Activated naive CD8-positive, alpha-beta T cell treated with anti-CD3 and anti-CD28 coated beads for 36 hours (primary cell): Measurements from ENCODE around the gene PGA5. TPM values are rescaled to one million over a fixed set of nuclear protein-coding genes. Genes with fewer than 3 reads are reported as not detected.
"Not testable (repeated sequence)": the region's sequence is repeated elsewhere in the genome, so short reads cannot be mapped to it uniquely, and the experiment has no call there.

Experiments
- DNase-seq: peaks from one replicate; pipeline ENCODE4 v3.0.0; 2021
- H3K27ac Mint-ChIP-seq: one replicate; pipeline ENCODE4 v1.8.0; 2022; ENCODE audit warnings: mild to moderate bottlenecking, moderate library complexity, mixed read lengths
- H3K27me3 Mint-ChIP-seq: one replicate; pipeline ENCODE4 v1.8.0; 2022; ENCODE audit warnings: mild to moderate bottlenecking, mixed read lengths
- H3K36me3 Mint-ChIP-seq: one replicate; pipeline ENCODE4 v1.8.0; 2021; ENCODE audit warnings: mild to moderate bottlenecking, mixed read lengths
- H3K4me1 Mint-ChIP-seq: one replicate; pipeline ENCODE4 v1.8.0; 2021; ENCODE audit warnings: mixed read lengths
- H3K4me3 Mint-ChIP-seq: one replicate; pipeline ENCODE4 v1.8.0; 2022; ENCODE audit warnings: mild to moderate bottlenecking, moderate library complexity, mixed read lengths
- H3K9me3 Mint-ChIP-seq: one replicate; pipeline ENCODE4 v1.8.0; 2022; ENCODE audit warnings: mixed read lengths
- total RNA-seq, 2 experiments: library from RNA; stranded (reverse); gene quantifications; one replicate each; pipeline ENCODE4 v1.2.3, GENCODE V29; 2021

The PGA5 gene
- total RNA-seq, 2 experiments from 2014 or later, result not detected

DNA sequence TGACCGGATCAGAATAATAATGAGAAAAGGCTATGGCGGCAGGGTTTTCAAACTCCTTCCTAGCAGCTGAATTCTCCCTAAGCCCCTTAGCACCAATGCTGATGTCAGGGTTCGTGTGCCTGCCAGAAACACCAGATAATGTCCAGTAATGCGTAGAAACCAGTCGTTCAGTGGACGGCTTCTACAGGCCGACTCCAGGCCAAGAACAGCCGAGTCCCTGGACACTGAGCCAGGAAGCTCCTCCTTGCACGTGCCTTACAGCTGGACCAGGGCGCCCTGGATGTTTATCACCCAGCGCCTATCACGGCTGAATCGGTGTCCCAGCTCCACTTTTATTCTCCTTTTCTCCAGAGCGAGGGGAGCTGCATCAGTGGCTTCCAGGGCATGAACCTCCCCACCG lies 28.8 kb upstream of the PGA5 start:
- H3K27ac Mint-ChIP-seq, DNase-seq, H3K9me3 Mint-ChIP-seq, H3K4me3 Mint-ChIP-seq, H3K36me3 Mint-ChIP-seq, H3K27me3 Mint-ChIP-seq, H3K4me1 Mint-ChIP-seq: not testable (repeated sequence)

DNA sequence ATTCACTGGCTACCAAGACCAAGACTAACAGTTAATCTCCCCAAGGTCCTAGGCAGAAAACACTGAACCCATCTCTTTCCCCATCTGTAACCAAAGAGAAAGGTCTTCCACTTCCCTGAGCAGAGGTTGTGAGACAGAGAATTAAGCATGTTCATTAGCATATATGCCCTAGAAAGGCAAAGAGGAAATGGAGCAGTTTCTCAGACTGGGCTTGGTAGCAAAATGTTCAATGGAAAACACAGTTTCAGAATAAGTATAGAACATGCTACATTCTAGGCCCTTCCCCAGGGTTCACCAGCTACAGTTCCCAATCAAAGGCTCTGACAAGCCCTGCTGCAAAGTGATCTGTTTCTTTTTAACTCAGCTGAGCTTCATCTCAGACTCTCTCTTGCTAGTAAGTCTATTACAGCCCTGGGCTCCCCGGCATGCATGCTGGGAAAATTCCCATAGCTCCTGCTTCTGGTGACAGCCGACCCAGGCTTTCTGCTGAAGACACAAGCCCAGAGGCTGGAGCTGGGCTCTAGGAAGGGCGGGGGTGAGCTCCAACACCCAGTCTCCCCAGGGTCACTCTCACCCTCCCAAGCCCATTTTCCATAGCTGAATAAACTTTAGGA lies 27.2 kb upstream of the PGA5 start:
- H3K27ac Mint-ChIP-seq, H3K36me3 Mint-ChIP-seq, H3K4me3 Mint-ChIP-seq, H3K4me1 Mint-ChIP-seq, H3K9me3 Mint-ChIP-seq, DNase-seq, H3K27me3 Mint-ChIP-seq: not testable (repeated sequence)

DNA sequence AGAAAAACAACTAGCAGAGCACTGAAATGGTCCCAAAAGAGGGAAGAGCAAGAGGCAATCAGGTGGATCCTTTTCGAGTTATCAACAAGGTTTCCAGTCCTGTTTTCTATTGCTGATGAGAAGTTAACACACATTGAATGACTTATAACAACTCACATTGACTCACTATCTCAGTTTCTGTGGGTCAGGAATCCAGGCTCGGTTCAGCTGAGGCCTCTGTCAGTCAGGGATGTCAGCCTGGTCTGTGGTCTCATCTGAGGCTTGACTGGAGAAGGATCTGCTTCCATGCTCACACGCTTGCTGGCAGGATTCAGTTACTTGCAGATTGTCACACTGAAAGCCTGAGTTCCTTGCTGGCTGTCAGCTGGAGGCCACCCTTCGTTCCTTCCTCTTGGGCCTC lies 22.7 kb upstream of the PGA5 start:
- H3K9me3 Mint-ChIP-seq, H3K36me3 Mint-ChIP-seq, H3K27me3 Mint-ChIP-seq, H3K4me3 Mint-ChIP-seq, DNase-seq, H3K4me1 Mint-ChIP-seq, H3K27ac Mint-ChIP-seq: not testable (repeated sequence)

DNA sequence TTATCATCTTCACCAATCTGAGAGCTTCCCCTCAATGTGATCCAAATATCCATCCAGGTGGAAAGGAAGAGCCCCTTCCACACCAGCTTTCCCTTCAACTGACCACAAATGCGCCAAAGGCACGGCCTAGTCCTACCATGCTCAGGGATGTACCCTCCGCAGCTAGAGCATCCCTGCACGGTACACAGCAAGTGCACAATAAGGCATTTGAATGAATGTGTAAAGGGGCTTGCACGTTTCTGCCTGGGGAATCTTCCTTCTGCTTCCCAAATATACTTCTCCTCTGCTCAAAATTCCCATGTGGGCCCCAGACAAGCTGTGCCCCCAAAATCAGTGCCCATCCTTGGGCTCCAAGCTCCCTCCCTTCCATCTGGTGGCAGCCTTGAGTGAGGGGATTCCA lies 22.0 kb upstream of the PGA5 start:
- H3K4me3 Mint-ChIP-seq, H3K36me3 Mint-ChIP-seq, H3K9me3 Mint-ChIP-seq, H3K27me3 Mint-ChIP-seq, H3K27ac Mint-ChIP-seq, DNase-seq, H3K4me1 Mint-ChIP-seq: not testable (repeated sequence)

DNA sequence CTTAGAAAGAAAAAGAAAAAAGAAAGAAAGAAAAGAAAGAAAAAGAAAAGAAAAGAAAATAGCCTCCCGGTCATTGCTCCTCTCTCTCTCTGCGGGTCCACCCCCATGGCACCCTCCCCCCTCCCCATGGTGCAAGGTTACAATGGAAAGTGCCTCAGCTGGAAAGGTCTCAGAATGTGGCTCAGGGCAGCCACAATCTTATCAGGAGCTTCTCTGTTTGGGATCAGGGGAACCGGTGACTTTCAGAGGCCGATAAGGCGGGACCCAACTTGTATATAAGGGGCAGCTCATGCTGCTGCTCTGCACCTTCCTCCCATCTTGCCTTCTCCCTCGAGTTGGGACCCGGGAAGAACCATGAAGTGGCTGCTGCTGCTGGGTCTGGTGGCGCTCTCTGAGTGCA lies 18.9 kb upstream of the PGA5 start, which contains the start of gene PGA4:
Gene PGA4, plus strand, starts transcription at position 301 of the 400 bp plus-strand sequence. Its CDS starts 54 bp downstream, at position 355.
- not testable (repeated sequence) for H3K27ac Mint-ChIP-seq, H3K9me3 Mint-ChIP-seq, H3K27me3 Mint-ChIP-seq, H3K36me3 Mint-ChIP-seq, H3K4me3 Mint-ChIP-seq, H3K4me1 Mint-ChIP-seq, DNase-seq

DNA sequence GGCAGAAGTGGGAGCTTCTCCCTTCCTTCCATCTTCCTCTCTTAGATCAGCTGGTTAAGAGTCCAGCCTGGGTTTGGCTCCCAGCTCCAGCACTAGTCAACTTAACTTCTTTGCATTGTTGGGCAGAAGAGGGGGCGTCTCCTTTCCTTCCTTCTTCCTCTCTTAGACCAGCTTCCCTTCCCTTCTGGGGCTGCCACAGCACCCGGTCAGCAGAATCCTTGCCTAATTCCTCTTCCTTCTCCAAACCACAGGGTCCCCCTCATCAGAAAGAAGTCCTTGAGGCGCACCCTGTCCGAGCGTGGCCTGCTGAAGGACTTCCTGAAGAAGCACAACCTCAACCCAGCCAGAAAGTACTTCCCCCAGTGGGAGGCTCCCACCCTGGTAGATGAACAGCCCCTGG lies 18.3 kb upstream of the PGA5 start:
- H3K36me3 Mint-ChIP-seq, H3K27ac Mint-ChIP-seq, DNase-seq, H3K27me3 Mint-ChIP-seq, H3K4me3 Mint-ChIP-seq, H3K9me3 Mint-ChIP-seq, H3K4me1 Mint-ChIP-seq: not testable (repeated sequence)

DNA sequence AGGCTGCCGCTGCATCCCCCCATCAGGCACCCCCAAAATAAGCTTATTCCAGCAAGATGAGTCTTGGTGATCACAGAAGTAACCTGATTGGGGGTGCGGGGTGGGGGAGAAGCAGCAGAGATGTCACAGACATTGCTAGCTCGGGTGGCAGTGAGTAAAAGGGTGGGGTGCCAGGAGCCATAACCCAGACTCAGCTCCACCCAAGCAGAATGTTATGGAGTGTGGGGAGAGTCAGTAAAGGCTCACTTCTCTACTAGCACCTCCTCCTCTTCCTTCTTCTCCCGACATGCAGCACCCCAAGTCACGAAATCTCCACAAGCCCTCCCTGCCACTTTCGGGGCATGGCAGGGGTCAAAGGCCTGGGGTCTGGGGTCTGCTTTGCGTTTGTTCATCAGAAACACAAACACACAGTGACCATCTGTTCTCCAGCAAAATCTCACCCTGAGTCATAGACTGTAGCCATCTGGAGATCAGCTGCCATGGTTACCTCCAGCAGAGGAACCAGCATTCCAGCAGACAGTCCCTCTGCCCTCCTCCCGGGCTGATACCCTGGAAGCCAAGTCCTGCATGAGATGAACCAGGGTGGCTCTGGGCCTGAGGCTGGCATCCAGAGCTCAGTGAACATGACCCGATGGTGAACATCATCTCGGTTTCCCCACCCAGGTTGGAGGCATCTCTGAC lies 14.4 kb upstream of the PGA5 start:
- not testable (repeated sequence) for H3K4me1 Mint-ChIP-seq, H3K27me3 Mint-ChIP-seq, H3K27ac Mint-ChIP-seq, H3K4me3 Mint-ChIP-seq, DNase-seq, H3K9me3 Mint-ChIP-seq, H3K36me3 Mint-ChIP-seq

DNA sequence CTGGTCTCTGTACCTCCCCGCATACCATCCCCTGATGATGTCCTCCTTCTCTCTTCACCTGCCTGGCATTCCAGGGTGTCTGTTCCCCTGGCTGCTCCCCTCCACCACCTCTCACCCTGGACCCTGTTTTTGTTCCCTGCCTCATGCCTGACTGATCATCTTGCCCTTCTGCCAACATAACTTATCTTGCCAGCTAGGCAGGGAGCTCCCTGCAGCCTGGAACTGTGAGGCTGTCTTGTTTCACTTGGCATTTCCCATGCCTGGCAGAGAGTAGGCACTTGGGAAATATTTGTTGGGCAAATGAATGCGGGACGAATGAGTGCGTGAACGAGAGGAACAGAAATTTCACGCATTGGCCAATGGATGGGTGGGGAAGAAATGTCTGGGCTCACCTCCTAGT lies 11.5 kb upstream of the PGA5 start:
- not testable (repeated sequence) for H3K36me3 Mint-ChIP-seq, H3K9me3 Mint-ChIP-seq, H3K27me3 Mint-ChIP-seq, DNase-seq, H3K4me1 Mint-ChIP-seq, H3K4me3 Mint-ChIP-seq, H3K27ac Mint-ChIP-seq

DNA sequence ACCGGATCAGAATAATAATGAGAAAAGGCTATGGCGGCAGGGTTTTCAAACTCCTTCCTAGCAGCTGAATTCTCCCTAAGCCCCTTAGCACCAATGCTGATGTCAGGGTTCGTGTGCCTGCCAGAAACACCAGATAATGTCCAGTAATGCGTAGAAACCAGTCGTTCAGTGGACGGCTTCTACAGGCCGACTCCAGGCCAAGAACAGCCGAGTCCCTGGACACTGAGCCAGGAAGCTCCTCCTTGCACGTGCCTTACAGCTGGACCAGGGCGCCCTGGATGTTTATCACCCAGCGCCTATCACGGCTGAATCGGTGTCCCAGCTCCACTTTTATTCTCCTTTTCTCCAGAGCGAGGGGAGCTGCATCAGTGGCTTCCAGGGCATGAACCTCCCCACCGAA lies 9.9 kb upstream of the PGA5 start:
- H3K4me1 Mint-ChIP-seq, DNase-seq, H3K27me3 Mint-ChIP-seq, H3K27ac Mint-ChIP-seq, H3K9me3 Mint-ChIP-seq, H3K4me3 Mint-ChIP-seq, H3K36me3 Mint-ChIP-seq: not testable (repeated sequence)

DNA sequence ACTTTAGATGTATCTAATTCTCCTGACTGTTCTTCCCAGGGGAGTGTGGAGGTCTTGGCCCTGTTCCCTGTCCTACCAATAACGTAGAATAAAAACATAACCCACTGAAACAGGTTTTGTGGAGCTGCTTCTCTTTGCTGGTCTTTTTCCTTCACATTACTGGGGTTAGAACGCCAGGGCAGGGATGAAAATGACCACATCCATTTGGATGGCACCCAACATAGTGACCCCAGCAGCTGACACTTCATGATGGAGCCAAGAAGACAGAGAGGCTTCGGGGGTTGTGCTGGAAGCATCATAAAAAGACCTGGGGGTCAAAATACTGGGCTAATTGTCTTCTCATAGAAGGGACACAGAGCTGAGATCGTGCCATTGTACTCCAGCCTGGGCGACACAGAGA lies 9.4 kb upstream of the PGA5 start:
- H3K4me1 Mint-ChIP-seq, DNase-seq, H3K27ac Mint-ChIP-seq, H3K27me3 Mint-ChIP-seq, H3K9me3 Mint-ChIP-seq, H3K36me3 Mint-ChIP-seq, H3K4me3 Mint-ChIP-seq: not testable (repeated sequence)

DNA sequence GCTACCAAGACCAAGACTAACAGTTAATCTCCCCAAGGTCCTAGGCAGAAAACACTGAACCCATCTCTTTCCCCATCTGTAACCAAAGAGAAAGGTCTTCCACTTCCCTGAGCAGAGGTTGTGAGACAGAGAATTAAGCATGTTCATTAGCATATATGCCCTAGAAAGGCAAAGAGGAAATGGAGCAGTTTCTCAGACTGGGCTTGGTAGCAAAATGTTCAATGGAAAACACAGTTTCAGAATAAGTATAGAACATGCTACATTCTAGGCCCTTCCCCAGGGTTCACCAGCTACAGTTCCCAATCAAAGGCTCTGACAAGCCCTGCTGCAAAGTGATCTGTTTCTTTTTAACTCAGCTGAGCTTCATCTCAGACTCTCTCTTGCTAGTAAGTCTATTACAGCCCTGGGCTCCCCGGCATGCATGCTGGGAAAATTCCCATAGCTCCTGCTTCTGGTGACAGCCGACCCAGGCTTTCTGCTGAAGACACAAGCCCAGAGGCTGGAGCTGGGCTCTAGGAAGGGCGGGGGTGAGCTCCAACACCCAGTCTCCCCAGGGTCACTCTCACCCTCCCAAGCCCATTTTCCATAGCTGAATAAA lies 8.3 kb upstream of the PGA5 start:
- not testable (repeated sequence) for H3K4me3 Mint-ChIP-seq, H3K27me3 Mint-ChIP-seq, H3K9me3 Mint-ChIP-seq, H3K27ac Mint-ChIP-seq, H3K36me3 Mint-ChIP-seq, DNase-seq, H3K4me1 Mint-ChIP-seq

DNA sequence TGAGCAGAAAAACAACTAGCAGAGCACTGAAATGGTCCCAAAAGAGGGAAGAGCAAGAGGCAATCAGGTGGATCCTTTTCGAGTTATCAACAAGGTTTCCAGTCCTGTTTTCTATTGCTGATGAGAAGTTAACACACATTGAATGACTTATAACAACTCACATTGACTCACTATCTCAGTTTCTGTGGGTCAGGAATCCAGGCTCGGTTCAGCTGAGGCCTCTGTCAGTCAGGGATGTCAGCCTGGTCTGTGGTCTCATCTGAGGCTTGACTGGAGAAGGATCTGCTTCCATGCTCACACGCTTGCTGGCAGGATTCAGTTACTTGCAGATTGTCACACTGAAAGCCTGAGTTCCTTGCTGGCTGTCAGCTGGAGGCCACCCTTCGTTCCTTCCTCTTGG lies 3.8 kb upstream of the PGA5 start:
- not testable (repeated sequence) for DNase-seq, H3K27ac Mint-ChIP-seq, H3K36me3 Mint-ChIP-seq, H3K4me3 Mint-ChIP-seq, H3K27me3 Mint-ChIP-seq, H3K4me1 Mint-ChIP-seq, H3K9me3 Mint-ChIP-seq

DNA sequence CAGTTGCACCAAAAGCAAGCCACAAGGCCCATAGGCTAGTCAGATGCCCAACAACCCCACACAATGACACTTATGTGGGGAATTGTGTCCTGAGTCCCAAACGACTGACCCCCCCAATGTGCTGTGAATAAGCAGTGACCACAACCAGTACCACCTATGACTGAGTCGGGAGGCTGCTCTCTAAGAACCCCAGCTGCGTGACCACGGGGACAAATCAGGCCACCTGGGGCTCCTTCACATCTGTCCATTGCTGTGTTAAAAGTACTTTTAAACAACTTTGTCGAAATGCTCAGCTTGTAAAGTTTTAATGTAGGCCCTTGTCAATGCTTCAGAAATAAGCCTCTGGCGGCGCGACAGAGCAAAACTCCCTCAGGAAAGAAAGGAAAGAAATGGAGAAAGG lies 687 bp upstream of the PGA5 start:
- DNase-seq, H3K27me3 Mint-ChIP-seq, H3K9me3 Mint-ChIP-seq, H3K4me3 Mint-ChIP-seq, H3K4me1 Mint-ChIP-seq, H3K36me3 Mint-ChIP-seq, H3K27ac Mint-ChIP-seq: not testable (repeated sequence)

DNA sequence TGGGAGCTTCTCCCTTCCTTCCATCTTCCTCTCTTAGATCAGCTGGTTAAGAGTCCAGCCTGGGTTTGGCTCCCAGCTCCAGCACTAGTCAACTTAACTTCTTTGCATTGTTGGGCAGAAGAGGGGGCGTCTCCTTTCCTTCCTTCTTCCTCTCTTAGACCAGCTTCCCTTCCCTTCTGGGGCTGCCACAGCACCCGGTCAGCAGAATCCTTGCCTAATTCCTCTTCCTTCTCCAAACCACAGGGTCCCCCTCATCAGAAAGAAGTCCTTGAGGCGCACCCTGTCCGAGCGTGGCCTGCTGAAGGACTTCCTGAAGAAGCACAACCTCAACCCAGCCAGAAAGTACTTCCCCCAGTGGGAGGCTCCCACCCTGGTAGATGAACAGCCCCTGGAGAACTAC lies 551 bp downstream of the PGA5 start:
- H3K27me3 Mint-ChIP-seq, H3K4me3 Mint-ChIP-seq, H3K9me3 Mint-ChIP-seq, H3K36me3 Mint-ChIP-seq, DNase-seq, H3K27ac Mint-ChIP-seq, H3K4me1 Mint-ChIP-seq: not testable (repeated sequence)

DNA sequence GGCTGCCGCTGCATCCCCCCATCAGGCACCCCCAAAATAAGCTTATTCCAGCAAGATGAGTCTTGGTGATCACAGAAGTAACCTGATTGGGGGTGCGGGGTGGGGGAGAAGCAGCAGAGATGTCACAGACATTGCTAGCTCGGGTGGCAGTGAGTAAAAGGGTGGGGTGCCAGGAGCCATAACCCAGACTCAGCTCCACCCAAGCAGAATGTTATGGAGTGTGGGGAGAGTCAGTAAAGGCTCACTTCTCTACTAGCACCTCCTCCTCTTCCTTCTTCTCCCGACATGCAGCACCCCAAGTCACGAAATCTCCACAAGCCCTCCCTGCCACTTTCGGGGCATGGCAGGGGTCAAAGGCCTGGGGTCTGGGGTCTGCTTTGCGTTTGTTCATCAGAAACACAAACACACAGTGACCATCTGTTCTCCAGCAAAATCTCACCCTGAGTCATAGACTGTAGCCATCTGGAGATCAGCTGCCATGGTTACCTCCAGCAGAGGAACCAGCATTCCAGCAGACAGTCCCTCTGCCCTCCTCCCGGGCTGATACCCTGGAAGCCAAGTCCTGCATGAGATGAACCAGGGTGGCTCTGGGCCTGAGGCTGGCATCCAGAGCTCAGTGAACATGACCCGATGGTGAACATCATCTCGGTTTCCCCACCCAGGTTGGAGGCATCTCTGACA lies 4.4 kb downstream of the PGA5 start:
- H3K27ac Mint-ChIP-seq, H3K4me3 Mint-ChIP-seq, H3K9me3 Mint-ChIP-seq, DNase-seq, H3K27me3 Mint-ChIP-seq, H3K36me3 Mint-ChIP-seq, H3K4me1 Mint-ChIP-seq: not testable (repeated sequence)

DNA sequence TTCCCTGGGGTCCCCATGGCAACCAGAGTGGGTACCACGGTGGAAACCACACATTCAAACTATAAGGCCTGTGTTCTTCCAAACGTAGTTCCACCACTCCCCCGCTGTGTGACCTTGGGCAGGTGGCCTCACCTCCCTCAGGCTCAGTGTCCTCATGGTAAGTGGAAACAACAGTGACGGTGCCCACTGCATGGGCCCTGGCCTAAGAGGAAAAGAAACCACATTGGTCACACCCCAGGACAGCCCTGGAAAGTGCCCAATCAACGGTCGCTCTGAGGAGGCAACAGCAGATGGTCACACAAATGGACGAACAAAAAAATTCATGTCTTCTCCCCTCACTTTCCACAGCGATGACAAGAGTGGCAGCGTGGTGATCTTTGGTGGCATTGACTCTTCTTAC lies 7.1 kb downstream of the PGA5 start:
- not testable (repeated sequence) for H3K4me1 Mint-ChIP-seq, H3K27me3 Mint-ChIP-seq, H3K27ac Mint-ChIP-seq, H3K9me3 Mint-ChIP-seq, DNase-seq, H3K4me3 Mint-ChIP-seq, H3K36me3 Mint-ChIP-seq
